HUES48 (cell line): Measurements from ENCODE around the gene INTS11.

Experiments used
- H3K27ac ChIP-seq: one replicate; pipeline ENCODE4 v1.7.0; 2013; ENCODE audit warnings: low read depth, low read length, inconsistent platforms
- H3K27me3 ChIP-seq: 2 replicates; pipeline ENCODE4 v1.6.1; 2013; ENCODE audit warnings: mild to moderate bottlenecking, low read length; ENCODE audit not compliant: control insufficient read depth, insufficient read depth
- H3K36me3 ChIP-seq: 2 replicates; pipeline ENCODE4 v1.6.1; 2013; ENCODE audit warnings: low read length; ENCODE audit not compliant: control insufficient read depth, insufficient read depth
- H3K4me1 ChIP-seq: 2 replicates; pipeline ENCODE4 v1.6.1; 2013; ENCODE audit warnings: mild to moderate bottlenecking, low read length; ENCODE audit not compliant: control insufficient read depth, insufficient read depth
- H3K4me3 ChIP-seq: 2 replicates; pipeline ENCODE4 v1.5.1; 2013; ENCODE audit warnings: mild to moderate bottlenecking, low read depth, low read length
- H3K9ac ChIP-seq: 2 replicates; pipeline ENCODE4 v1.6.1; 2013; ENCODE audit warnings: mild to moderate bottlenecking, low read depth, low read length, moderate library complexity
- H3K9me3 ChIP-seq: 2 replicates; pipeline ENCODE4 v1.6.1; 2013; ENCODE audit warnings: low read length; ENCODE audit not compliant: control insufficient read depth, insufficient read depth

Gene INTS11

GRCh38 chr1:1285611-1286311 is 38.7 kb downstream of the INTS11 start:
- H3K4me3 ChIP-seq = no peak overlapping the region
- no peaks in the 10 kb centered on the region for H3K4me1 ChIP-seq
- no peak overlapping the region for H3K27ac ChIP-seq
- H3K27me3 ChIP-seq = no peaks in the 10 kb centered on the region
- H3K9me3 ChIP-seq = no peaks in the 10 kb centered on the region
- H3K36me3 ChIP-seq = no peaks in the 10 kb centered on the region
- no peak overlapping the region for H3K9ac ChIP-seq

DNA sequence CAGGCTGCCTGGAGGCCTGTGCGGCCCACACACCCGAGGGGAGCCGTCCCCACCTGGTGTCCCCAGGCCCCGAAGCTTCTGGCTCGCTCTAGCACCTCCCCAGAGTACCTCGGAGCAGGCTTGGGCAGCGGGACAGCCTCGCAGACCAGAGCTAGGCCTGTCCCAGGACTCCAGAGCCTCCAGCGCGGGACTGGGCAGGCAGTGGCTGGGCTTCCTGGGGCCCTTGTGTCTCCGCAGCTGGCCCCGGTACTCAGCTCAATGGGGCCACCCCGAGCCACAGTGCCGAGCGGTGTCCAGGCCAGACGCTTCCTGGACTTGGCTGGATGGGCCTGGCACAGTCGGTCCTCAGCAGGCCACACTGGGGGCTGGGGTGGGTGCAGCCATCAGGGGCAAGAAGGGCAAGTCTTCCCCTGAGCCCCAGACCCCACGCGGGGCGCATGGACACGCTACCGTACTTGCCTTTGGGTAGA is 39.3 kb downstream of the INTS11 start:
- Histone ChIP-seq H3K27me3 (no peaks in the 10 kb centered on the region), H3K27ac (no peak overlapping the region), H3K9me3 (no peaks in the 10 kb centered on the region), H3K9ac (no peak overlapping the region), H3K36me3 (no peaks in the 10 kb centered on the region), H3K4me3 (no peak overlapping the region), H3K4me1 (no peaks in the 10 kb centered on the region)

DNA sequence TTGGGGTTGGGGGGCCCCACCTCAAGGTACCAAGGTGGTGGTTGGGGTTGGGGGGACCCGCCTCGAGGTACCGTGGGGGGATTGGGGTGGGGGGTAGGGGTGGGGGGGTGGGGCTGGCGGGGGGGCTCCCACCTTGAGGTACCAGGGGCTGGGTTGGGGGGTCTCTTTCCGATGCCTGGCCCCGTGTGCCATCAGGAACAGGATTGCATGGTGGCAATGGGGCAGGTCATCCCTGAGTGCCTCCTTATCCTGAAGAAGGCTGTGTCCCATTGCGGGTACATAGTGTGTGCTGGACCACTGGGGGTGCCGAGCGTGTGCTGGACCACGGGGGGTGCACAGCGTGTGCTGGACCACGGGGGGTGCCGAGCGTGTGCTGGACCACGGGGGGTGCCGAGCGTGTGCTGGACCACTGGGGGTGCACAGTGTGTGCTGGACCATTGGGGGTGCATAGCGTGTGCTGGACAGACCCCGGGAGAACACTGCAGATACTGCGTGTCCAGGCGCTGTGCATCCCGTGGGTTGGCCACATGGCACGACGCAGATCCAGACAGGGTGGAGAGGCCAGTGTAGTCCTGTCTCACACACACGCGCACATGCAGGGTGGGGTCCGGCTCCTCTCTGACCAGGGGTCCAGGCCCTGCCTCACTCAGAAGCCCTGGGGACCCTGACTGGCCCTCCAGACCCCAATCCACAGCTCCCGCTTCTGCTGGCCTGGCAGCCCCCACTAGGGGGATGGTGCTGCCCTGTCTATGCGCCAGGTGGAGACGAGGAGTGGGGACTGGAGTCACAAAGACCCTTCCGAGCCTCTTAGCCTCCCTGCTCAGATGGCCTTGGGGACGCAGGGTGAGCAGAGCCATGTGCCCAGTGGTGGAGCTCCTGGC is 40.0 kb downstream of the INTS11 start:
- H3K27me3 ChIP-seq = no peaks in the 10 kb centered on the region
- H3K4me3 ChIP-seq = no peak overlapping the region
- no peak overlapping the region for H3K27ac ChIP-seq
- no peak overlapping the region for H3K9ac ChIP-seq
- no peaks in the 10 kb centered on the region for H3K4me1 ChIP-seq
- no peaks in the 10 kb centered on the region for H3K9me3 ChIP-seq
- H3K36me3 ChIP-seq = no peaks in the 10 kb centered on the region

DNA sequence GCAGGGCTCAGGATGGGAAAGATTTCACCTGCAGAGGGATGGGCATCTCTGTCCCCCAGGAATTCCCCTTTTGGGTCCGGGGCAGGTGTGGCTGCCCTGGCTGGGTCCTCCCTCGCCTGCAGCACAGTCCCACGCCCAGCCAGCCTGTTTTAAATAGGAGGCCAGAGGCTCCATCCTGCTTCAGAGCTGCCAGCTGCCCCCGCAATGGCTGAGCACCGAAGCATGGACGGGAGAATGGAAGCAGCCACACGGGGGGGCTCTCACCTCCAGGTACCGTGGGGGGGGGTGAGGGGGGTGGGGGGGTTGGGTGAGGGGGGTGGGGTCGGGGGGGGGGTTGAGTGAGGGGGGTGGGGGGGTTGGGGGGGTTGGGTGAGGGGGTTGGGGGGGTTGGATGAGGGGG is 40.6 kb downstream of the INTS11 start:
- Histone ChIP-seq H3K9me3 (no peaks in the 10 kb centered on the region), H3K4me1 (no peaks in the 10 kb centered on the region), H3K27me3 (no peaks in the 10 kb centered on the region), H3K27ac (no peak overlapping the region), H3K36me3 (no peaks in the 10 kb centered on the region), H3K4me3 (no peak overlapping the region), H3K9ac (no peak overlapping the region)

- H3K4me3 ChIP-seq = no peak overlapping the region
- H3K36me3 ChIP-seq = no peaks in the 10 kb centered on the region
- H3K9ac ChIP-seq = no peak overlapping the region
- H3K27me3 ChIP-seq = no peaks in the 10 kb centered on the region
- no peaks in the 10 kb centered on the region for H3K4me1 ChIP-seq
- no peaks in the 10 kb centered on the region for H3K9me3 ChIP-seq
- H3K27ac ChIP-seq = no peak overlapping the region
These were observed 41.5 kb downstream of the INTS11 start for GRCh38 chr1:1282998-1283397.

GRCh38 chr1:1281533-1282321 is 42.7 kb downstream of the INTS11 start:
- no peaks in the 10 kb centered on the region for H3K36me3 ChIP-seq
- no peaks in the 10 kb centered on the region for H3K4me1 ChIP-seq
- no peak overlapping the region for H3K27ac ChIP-seq
- no peak overlapping the region for H3K9ac ChIP-seq
- H3K9me3 ChIP-seq = no peaks in the 10 kb centered on the region
- H3K4me3 ChIP-seq = no peak overlapping the region
- no peaks in the 10 kb centered on the region for H3K27me3 ChIP-seq

- Histone ChIP-seq H3K9ac (no peak overlapping the region), H3K27me3 (no peaks in the 10 kb centered on the region), H3K4me1 (no peaks in the 10 kb centered on the region), H3K4me3 (no peak overlapping the region), H3K27ac (no peak overlapping the region), H3K36me3 (no peaks in the 10 kb centered on the region), H3K9me3 (no peaks in the 10 kb centered on the region)
These were observed 43.5 kb downstream of the INTS11 start for GRCh38 chr1:1280782-1281481.

GRCh38 chr1:1279028-1279427 is 45.4 kb downstream of the INTS11 start:
- no peak overlapping the region for H3K4me3 ChIP-seq
- H3K27me3 ChIP-seq = no peaks in the 10 kb centered on the region; the same call in 1 of the 2 replicates
- no peaks in the 10 kb centered on the region for H3K9me3 ChIP-seq
- H3K9ac ChIP-seq = no peak overlapping the region
- no peaks in the 10 kb centered on the region for H3K4me1 ChIP-seq
- no peak overlapping the region for H3K27ac ChIP-seq
- no peaks in the 10 kb centered on the region for H3K36me3 ChIP-seq

DNA sequence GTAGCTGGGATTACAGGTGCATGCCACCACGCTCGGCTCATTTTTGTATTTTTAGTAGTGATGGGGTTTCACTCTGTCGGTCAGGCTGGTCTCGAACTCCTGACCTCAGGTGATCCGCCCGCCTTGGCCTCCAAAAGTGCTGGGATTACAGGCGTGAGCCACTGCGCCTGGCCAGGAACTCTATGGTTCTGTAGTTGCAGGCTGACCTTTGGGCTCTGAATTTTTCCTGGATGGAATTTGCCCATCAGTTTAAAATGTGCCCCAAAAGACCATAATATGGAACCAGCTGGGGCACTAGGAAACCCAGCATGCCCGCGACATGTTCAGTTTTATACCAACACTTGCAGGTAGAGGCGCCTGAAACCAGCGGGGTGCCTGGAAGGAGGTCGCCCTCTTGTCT is 45.8 kb downstream of the INTS11 start:
- Histone ChIP-seq H3K36me3 (no peaks in the 10 kb centered on the region), H3K27me3 (no peaks in the 10 kb centered on the region; the same call in 1 of the 2 replicates), H3K9ac (no peak overlapping the region), H3K9me3 (no peaks in the 10 kb centered on the region), H3K4me1 (no peaks in the 10 kb centered on the region), H3K4me3 (no peak overlapping the region), H3K27ac (no peak overlapping the region)

- Histone ChIP-seq H3K9me3 (no peaks in the 10 kb centered on the region), H3K27ac (no peak overlapping the region), H3K4me1 (no peaks in the 10 kb centered on the region), H3K9ac (no peak overlapping the region), H3K4me3 (no peak overlapping the region), H3K36me3 (peaks cover 7% of the 10 kb centered on the region; the same call in 1 of the 2 replicates), H3K27me3 (no peaks in the 10 kb centered on the region; the same call in 1 of the 2 replicates)
These were observed 48.6 kb downstream of the INTS11 start for GRCh38 chr1:1275836-1276235.
